ENCODE data around the gene RALGPS2. TPM values are rescaled to one million over a fixed set of nuclear protein-coding genes. Genes with fewer than 3 reads are reported as not detected.

The RALGPS2 gene
- polyA plus RNA-seq, 1 of the 3 experiments (the other 2 are of a cell fraction) = 5.1 TPM

DNA sequence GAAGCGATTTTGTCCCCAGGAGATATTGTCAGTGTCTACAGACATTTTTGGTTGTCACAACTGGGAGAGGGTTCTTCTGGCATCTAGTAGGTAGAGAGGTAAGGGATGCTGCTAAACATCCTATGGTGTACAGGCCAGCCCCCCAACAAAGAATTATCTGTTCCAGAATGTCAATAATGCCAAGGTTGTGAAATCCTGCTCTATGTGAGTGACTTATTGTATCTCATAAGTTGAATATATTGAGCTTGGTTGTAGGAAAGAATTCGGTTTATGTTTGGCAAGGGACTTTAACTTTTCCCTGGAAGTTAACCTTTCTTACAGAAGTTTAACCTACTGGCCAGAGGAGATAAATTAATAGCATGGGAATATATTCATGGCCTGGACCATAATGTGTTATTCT is 198.5 kb downstream of the RALGPS2 start (continued):
- TF ChIP-seq, protein P1, sequence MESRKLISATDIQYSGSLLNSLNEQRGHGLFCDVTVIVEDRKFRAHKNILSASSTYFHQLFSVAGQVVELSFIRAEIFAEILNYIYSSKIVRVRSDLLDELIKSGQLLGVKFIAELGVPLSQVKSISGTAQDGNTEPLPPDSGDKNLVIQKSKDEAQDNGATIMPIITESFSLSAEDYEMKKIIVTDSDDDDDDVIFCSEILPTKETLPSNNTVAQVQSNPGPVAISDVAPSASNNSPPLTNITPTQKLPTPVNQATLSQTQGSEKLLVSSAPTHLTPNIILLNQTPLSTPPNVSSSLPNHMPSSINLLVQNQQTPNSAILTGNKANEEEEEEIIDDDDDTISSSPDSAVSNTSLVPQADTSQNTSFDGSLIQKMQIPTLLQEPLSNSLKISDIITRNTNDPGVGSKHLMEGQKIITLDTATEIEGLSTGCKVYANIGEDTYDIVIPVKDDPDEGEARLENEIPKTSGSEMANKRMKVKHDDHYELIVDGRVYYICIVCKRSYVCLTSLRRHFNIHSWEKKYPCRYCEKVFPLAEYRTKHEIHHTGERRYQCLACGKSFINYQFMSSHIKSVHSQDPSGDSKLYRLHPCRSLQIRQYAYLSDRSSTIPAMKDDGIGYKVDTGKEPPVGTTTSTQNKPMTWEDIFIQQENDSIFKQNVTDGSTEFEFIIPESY (IDR thresholded peaks at IDR 0.05; ENCODE audit: borderline replicate concordance, low read depth) = no peak
- TF ChIP-seq YY1 (IDR thresholded peaks at IDR 0.05; ENCODE audit: low read depth) (no peak), RXRA (IDR thresholded peaks at IDR 0.05; ENCODE audit: borderline replicate concordance, low read depth) (no peak), FOXM1 (IDR thresholded peaks at IDR 0.05; ENCODE audit: low read depth) (no peak)
- TF ChIP-seq, protein P2, sequence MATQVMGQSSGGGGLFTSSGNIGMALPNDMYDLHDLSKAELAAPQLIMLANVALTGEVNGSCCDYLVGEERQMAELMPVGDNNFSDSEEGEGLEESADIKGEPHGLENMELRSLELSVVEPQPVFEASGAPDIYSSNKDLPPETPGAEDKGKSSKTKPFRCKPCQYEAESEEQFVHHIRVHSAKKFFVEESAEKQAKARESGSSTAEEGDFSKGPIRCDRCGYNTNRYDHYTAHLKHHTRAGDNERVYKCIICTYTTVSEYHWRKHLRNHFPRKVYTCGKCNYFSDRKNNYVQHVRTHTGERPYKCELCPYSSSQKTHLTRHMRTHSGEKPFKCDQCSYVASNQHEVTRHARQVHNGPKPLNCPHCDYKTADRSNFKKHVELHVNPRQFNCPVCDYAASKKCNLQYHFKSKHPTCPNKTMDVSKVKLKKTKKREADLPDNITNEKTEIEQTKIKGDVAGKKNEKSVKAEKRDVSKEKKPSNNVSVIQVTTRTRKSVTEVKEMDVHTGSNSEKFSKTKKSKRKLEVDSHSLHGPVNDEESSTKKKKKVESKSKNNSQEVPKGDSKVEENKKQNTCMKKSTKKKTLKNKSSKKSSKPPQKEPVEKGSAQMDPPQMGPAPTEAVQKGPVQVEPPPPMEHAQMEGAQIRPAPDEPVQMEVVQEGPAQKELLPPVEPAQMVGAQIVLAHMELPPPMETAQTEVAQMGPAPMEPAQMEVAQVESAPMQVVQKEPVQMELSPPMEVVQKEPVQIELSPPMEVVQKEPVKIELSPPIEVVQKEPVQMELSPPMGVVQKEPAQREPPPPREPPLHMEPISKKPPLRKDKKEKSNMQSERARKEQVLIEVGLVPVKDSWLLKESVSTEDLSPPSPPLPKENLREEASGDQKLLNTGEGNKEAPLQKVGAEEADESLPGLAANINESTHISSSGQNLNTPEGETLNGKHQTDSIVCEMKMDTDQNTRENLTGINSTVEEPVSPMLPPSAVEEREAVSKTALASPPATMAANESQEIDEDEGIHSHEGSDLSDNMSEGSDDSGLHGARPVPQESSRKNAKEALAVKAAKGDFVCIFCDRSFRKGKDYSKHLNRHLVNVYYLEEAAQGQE (IDR thresholded peaks at IDR 0.05; ENCODE audit: low read depth, low read length) = no peak

DNA sequence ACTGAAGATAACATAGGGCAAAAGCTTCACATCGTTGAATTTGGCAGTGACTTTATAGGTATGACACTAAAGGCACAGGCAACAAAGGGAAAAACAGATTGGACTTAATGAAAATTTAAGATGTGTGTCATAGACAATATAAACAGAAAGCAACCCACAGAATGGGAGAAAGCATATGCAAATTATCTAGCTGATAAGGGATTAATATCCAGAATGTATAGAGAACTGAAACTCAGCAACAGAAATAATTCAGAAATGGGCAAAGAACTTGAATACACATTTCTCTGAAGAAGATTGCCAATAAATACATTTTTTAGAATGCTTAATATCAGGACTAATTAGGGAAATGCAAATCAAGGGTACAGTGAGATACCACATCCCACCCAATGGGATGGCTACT is 201.0 kb downstream of the RALGPS2 start:
- Histone ChIP-seq H3F3A (replicated peaks; ENCODE audit: insufficient read depth) (no peaks in the 10 kb centered on the region), H3K27me3 (ENCODE audit: insufficient read depth) (no peaks in the 10 kb centered on the region), H3K9me3 (no peaks in the 10 kb centered on the region; the same call in 1 of the 2 replicates), H3K36me3 (replicated peaks in 1 of 2; ENCODE audit: control insufficient read depth in 1 of 2, insufficient read depth in 2 of 2, low read length in 1 of 2) (no peaks in the 10 kb centered on the region), H4K20me1 (ENCODE audit: insufficient read depth) (no peaks in the 10 kb centered on the region), H3K4me2 (no peak overlapping the region), H3K9ac (no peak overlapping the region), H2AFZ (ENCODE audit: low read depth) (no peak overlapping the region), H3K4me1 (ENCODE audit: control insufficient read depth in 1 of 2, insufficient read depth in 2 of 2, low read depth in 1 of 2, low read length in 1 of 2) (no peaks in the 10 kb centered on the region), H3K27ac (ENCODE audit: low read depth in 2 of 2, low read length in 1 of 2) (no peak overlapping the region), H3K79me2 (ENCODE audit: insufficient read depth) (no peaks in the 10 kb centered on the region), H3K9me2 (no peaks in the 10 kb centered on the region), H3K4me3 (ENCODE audit: low read depth in 2 of 2, low read length in 1 of 2) (no peak overlapping the region)
- CTCF ChIA-PET = interaction anchor here (1.1 to 1.2 kb wide), 2 partner anchors 8 to 12 kb away, joined by 3 to 4 read pairs; no protein-coding TSS in a partner anchor
- 94% methylated on average over 1 of the region's 1 CpG for WGBS (ENCODE audit: low lambda C conversion rate)
- DNase-seq = no peak
- TF ChIP-seq, protein P3, sequence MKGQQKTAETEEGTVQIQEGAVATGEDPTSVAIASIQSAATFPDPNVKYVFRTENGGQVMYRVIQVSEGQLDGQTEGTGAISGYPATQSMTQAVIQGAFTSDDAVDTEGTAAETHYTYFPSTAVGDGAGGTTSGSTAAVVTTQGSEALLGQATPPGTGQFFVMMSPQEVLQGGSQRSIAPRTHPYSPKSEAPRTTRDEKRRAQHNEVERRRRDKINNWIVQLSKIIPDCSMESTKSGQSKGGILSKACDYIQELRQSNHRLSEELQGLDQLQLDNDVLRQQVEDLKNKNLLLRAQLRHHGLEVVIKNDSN (IDR thresholded peaks at IDR 0.05; ENCODE audit: borderline replicate concordance, low read depth) = no peak
- TF ChIP-seq SMC3 (IDR thresholded peaks at IDR 0.05; ENCODE audit: low read depth, low read length) (no peak), RFX5 (IDR thresholded peaks at IDR 0.05; ENCODE audit: low read length) (no peak), NRF1 (IDR thresholded peaks at IDR 0.05; ENCODE audit: low read depth, low read length) (no peak), EP300 (IDR thresholded peaks at IDR 0.05; ENCODE audit: borderline replicate concordance in 1 of 2, low read depth in 1 of 2, low read length in 1 of 2) (no peak), TAF1 (IDR thresholded peaks at IDR 0.05; ENCODE audit: borderline replicate concordance, low read depth, low read length) (no peak), GATA2 (CRISPR knock-in tag; IDR thresholded peaks at IDR 0.05) (no peak), FOXJ3 (CRISPR knock-in tag; IDR thresholded peaks at IDR 0.05) (no peak), MXI1 (IDR thresholded peaks at IDR 0.05; ENCODE audit: low read depth, low read length) (no peak), CHD2 (IDR thresholded peaks at IDR 0.05; ENCODE audit: low read length, partially characterized antibody) (no peak), EZH2phosphoT487 (IDR thresholded peaks at IDR 0.05; ENCODE audit: borderline replicate concordance, low read depth) (no peak), RXRA (IDR thresholded peaks at IDR 0.05; ENCODE audit: borderline replicate concordance, low read depth) (no peak), GABPA (IDR thresholded peaks at IDR 0.05; ENCODE audit: low read depth) (no peak), ELF1 (IDR thresholded peaks at IDR 0.05) (no peak)
- TF ChIP-seq, protein P4, sequence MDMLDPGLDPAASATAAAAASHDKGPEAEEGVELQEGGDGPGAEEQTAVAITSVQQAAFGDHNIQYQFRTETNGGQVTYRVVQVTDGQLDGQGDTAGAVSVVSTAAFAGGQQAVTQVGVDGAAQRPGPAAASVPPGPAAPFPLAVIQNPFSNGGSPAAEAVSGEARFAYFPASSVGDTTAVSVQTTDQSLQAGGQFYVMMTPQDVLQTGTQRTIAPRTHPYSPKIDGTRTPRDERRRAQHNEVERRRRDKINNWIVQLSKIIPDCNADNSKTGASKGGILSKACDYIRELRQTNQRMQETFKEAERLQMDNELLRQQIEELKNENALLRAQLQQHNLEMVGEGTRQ (IDR thresholded peaks at IDR 0.05; ENCODE audit: borderline replicate concordance, low read depth, low read length) = no peak
- TF ChIP-seq, protein P2 (IDR thresholded peaks at IDR 0.05; ENCODE audit: low read depth, low read length) = no peak
- POLR2A ChIA-PET = no interaction called here
